Germinal center (tissue), 1 donor: ENCODE measurements around the gene PEMT.

Source experiments
- DNase-seq: peaks from one replicate; pipeline ENCODE4 v3.0.0; 2012; ENCODE audit warnings: mixed read lengths, low spot score

Gene PEMT

GRCh38 chr17:17553217-17554195 lies 38.0 kb downstream of the PEMT start:
- no peak for DNase-seq

DNA sequence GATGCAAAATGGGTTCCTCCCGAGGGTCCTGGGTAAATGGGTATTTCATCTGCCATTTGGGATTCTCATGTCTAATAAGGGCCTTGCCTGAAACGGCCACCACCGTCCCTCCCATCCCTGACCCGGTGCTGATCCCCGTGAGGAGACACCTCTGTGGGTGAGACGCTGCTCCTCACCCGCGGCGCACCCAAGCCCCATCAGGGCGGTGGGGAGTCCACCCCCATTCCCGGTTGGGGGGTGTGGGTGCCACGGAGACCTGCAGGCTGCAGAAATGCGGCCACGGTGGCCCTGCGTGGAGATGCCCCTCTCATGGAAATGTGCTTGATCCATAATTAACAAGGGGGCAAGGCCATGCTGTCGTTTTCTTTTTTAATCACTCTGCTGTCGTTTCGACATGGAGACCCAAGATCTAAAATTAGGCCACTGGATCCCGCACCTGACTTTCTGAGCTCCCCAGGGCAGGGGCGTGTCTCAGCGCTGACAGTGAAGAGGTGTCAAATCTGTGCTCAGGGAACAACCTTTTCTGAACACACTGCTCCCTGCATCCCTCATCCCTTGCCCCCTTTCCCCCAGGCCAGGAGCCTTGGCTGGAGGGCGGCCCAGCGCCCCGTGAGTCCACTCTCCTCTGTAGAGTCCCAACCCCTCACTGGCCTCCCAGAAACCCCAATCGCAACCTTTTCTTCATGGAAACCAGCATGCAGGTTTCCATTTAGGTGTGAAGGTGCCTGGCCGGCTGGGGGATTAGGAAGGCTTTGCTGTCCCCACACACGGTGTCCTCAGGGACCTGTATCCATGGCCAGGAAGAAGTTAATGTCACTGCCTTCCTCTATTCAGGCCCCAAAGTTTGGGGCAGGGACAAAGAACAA lies 38.9 kb downstream of the PEMT start:
- no peak for DNase-seq

DNA sequence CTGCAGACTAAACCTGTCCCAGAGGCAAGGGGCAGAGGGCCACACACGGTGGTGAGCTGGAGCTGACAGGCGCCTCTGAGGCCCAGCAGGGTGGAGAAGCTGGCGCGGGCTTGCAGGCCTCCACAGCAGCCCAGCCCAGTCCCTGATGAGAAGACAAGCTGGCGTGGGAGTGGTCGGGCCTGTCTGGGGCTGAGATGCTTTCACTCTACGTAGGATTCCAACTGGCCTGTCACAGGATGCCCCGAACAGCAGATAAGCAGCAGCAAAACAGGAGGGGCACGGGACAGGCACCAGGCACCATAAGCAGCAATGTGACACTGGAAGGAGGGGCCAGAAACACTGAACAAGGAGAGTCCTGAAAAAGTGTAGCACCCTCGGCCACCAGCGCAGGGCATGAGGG lies 40.1 kb downstream of the PEMT start:
- DNase-seq, result no peak

DNA sequence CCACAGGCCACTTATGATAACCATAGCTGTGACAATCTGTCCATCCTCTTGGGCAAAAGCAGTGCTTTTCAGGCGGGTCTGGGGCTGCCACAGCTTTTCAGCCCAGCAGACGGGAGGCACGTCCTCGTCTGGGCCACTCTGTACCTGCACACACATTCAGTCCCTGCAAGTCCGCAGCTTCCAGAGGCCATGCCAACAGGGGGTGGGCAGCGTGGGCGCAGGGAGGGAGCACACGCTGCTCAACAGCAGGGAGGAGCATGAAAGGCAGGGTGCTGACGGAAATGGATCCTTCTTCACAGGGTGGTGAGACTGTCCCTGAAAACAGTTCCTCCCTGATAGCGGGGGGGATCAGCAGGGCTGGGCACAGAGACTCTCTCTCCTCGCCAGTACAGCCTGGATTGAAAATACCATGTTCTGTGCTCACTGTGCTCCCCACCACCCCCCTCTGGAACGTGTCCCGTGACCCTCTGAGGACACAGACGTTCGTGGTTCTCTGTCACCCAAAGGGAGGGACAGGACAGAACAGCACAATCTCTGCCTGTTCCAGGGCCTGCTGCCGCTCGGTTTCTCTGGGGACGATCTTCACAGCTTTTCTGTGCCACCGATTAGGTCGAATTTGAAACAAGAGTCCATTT lies 41.7 kb downstream of the PEMT start:
- DNase-seq, result no peak

DNA sequence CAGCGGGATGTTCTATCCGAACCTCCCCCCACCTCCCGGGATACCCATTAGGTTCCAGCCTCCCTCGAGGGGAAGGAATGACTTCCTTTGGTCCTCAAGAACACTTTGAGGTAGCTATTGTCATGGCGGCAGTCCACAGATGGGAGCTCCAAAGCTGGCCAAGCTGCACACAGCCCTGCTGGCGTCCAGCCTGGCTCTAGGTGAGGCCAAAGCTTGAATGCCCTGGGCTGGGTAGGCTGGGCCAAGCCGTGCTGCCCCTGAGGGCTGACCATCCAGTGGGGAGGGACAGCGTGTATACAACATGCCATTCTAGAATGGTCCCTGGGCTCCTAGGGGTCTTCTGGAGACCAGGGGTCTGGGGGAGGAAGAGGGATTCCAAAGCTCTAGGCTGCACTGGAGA lies 43.5 kb downstream of the PEMT start:
- DNase-seq, result no peak

DNA sequence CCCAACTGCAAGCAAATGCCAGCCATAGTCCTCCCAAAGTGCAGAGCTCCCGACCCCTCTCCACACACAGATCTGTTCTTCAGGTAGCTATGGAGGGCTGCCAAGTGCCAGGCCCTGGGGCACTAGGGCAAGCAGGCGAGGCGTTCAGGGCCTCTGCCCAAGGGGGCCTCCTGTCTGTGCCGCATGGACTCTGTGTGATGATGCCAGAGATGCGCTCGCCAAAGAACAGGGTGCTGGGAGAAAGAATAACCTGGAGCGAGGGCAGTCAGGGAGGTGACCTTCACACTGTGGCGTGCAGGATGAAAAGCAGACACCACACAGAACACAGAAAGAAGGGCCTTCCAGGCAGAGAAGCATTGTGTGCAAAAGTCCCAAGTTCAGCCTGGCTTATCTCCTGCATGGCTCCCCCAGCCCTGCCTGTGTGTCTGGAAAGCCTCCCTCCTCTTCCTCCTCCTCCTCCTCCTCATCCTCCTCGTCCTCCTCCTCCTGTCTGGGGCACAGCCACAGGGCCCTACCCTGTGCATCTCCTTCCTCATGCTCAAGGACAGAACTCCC lies 44.2 kb downstream of the PEMT start:
- DNase-seq, result no peak

DNA sequence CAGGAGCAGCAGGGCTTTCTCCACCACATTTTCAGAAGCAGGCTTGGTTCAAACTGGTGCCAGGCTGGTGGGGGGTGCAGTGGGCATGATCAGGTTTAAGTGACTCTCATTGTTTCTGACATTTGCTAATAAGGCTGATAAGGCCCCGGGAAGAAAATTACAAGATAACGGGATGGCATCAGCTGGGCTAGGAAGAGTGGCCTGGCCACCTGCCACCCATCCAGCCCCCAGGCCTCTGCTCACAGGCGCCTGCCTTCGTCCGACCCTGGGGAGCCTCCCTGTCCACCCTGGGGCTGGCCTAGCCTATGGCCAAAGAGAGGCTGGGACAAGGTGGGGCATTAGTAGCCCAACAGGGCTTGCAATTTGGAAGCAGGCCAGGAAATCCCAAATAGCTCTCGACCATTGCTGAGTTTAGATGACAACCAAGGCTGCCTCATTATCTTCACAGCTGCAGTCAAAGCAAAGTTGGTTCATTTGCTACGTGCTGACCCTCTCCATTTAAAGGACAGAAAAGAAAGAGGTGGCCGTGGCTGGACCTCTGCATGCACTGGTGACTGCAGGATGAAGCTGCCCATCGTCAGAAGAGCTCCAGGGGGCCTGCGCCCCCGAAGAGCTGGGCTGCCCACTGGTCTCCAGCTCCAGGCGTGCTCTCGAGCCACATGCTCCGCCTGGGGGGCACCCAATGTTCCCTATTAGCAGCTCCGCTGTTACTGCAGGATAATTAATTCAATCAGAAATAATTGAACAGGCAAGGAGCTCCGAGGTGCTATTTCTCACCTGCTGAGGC lies 44.9 kb downstream of the PEMT start:
- DNase-seq, result no peak

GRCh38 chr17:17545984-17546383 lies 45.5 kb downstream of the PEMT start:
- no peak for DNase-seq

DNA sequence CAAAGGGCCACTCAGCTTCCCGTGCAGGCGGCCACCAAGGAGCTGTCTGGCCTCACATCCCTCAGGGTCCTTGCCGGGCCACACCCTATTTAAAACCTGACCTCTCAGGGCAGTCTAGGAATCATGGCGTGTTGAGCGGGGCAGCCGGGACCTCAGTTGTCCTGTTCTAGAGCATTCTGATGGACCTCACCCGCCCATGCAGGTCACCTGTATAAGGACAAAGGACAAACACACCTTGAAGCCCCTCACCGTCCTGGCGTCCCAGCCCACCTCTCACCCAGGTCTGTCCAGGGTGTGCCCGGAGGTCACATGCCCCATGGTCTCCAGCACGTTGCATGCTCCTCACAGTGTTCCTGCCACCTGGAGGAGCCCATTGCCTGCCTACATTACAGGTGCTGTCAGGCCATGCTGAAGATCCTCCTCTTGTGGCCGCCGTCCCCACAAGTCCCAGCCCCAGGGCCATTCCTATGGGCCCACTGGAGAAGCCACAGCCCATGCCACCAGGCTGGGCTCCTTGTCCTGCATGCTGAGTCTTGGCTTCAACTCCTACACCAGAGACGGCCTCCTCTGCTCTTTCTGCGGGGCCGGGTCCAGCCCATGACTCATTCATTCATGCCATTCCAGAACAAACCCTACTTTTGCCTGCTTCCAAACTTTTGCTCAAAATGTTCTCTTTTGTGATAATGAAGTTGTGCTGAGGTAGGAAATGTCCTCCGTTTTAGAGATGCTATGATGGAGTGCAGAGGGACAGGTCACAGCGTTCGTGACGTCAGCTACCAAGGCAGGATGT lies 46.3 kb downstream of the PEMT start:
- DNase-seq, result no peak

DNA sequence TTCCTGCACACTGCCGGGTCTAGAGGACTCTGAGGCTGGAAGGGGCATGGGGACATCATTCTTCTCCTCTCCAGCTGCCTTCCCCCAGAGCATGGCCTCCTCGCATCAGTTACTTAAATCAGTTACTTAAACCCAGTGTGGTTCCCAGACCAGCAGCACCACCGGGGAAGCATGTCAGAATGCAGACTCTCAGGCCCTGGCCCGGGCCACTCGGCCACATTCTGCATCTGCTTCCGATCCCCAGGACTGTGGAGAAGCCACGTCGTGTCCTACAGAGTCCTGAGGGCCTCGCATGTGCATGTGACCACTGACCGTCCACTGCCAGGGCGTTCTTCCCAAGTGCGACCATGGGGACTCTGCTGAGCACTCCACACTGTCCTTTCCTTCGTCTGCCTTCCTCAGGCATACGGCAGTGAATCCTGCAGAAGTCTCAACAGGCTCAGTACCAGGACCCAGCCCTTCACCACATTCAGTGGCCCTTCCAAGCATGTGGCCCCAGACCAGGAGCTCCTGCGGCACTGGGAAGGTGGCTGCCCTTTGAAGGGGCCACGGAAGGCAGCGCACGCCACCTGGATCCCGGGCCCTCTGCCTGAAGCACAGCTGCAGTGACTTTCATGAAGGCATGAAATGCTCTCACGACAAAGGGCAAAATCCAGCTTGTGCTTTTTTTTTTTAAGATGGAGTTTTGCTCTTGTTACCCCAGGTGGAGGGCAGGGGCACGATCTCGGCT lies 48.4 kb downstream of the PEMT start:
- no peak for DNase-seq

DNA sequence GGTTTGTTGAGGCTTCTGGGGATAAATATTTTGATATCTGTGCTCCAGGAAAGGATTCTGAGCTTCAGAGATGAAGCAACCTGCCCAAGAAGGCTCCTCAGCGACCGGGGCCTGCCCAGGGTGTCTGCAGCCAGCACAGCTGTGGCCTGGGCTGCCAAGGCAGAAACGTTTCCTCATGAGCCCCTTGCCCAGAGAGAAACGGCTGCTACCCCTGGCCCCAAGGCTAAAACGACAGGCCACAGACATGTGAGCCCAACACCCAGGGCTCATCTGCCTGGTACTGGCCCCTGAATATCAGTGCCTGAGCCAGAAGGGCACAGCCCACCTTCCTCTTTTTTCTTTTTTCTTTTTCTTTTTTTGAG lies 49.9 kb downstream of the PEMT start:
- no peak for DNase-seq

GRCh38 chr17:17540935-17541639 lies 50.4 kb downstream of the PEMT start:
- DNase-seq, result no peak

DNA sequence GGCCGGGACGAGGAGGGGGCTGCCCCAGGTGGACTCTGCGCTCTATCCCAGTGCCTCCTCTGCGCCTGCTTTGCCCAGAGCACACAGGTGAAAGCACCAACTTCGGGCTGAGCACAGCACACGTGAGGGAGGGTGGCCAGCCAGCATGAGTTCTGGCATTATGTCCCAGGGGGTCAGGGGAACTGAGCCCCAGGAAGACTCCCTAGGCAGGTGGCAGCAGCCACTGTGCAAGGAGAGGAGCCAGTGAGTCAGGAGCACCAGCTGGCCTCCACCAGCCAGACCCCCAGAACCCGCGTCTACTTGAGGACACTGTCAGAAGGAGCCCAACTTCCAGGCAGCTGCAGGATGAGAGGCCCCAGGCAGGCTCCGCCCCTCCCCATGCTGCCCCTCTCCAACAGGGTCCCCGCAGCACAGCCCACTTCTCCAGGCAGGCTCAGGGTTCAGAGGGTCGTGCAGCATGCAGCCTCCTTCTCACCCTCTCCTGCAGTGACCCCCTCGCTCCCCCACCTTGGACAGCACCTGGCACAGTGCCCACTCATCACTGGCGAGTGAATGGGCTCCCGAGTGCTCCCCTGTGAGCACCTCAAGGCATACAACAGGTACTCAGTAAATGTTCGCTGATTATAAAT lies 51.1 kb downstream of the PEMT start:
- DNase-seq, result no peak

DNA sequence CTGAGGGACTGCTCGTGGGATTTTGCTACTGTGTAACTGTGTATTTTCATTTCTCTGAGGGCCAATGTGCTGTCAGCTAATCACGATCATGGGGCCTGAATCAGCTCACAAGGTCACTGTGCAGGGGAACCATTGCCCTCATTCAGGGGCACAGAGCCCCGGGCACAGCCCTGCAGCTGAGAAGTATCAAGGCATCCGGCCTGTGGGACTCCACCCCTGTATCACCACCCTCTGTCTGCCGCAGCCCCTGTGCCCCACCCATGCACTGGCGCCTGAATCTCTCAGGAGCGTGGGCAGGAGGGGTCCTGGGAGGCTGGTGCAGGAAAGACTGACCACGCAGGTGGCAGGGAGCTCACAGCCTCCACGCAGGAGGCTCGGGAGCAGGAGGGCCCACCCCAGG lies 51.9 kb downstream of the PEMT start:
- DNase-seq, result no peak

GRCh38 chr17:17538417-17539391 lies 52.8 kb downstream of the PEMT start:
- DNase-seq, result no peak

DNA sequence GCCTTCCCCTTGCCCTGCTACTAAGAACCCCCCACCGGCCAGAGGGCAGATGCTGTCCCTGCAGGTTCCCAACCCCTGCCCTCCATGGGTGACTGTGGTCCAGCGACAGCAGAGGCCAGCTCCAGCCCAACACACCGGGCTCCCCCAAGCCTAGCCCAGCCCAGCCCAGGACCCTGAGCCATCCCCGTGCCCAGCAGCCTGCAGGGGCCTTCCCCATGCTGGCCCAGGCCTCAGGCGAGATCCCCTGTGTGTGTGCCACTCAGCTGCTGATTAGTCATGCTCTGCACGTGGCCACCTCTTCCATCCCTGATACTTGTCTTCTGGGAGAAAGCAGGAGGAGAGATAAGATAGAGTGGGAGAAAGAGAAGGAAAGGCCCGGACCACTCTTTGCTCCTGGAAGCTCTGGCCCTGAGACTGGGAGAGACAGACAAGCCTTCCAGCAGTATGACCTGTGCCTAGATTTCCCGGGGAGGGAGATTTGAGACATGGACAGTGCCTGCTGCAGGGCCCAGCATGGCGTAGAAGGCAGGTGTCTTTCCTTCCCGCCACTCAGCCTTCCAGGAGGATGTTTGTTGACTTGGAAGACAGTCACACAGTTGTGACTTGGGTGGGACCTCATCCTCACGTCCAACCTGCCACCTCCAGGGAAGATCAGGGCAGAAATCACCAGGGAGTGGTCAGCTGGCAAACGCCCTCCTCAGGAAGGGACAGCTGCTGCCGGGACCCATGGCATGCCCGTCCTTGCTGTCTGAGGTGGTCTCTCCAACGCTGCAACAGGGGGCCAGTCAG lies 54.0 kb downstream of the PEMT start:
- no peak for DNase-seq

- DNase-seq, result no peak
These were observed 54.8 kb downstream of the PEMT start for GRCh38 chr17:17536702-17537101.
